Transverse colon (tissue), 4 donors: ENCODE data around the gene PMP22. TPM values are rescaled to one million over a fixed set of nuclear protein-coding genes. Genes with fewer than 3 reads are reported as not detected.

Experiments used
- DNase-seq: peaks from one replicate; pipeline ENCODE4 v3.0.0-alpha.2; 2019
- H3K27ac ChIP-seq, 4 donors: fragments of 200-600 bp; sonication (generic); 2 replicates each; pipeline ENCODE4 v1.5.1; 2016 to 2018; ENCODE audit warnings: inconsistent platforms in 4 of 4
- H3K27me3 ChIP-seq: fragments of 200-600 bp; sonication (generic); 2 replicates; pipeline ENCODE4 v1.5.1; 2017; ENCODE audit warnings: inconsistent platforms
- H3K36me3 ChIP-seq, 4 donors: fragments of 200-600 bp; sonication (generic); 2 replicates each; pipeline ENCODE4 v1.5.1; 2017 to 2019; ENCODE audit warnings: inconsistent platforms in 4 of 4
- H3K4me1 ChIP-seq, 4 donors: fragments of 200-600 bp; sonication (generic); 2 replicates each; pipeline ENCODE4 v1.5.1; 2017 to 2020; ENCODE audit warnings: inconsistent platforms in 4 of 4
- H3K4me3 ChIP-seq, 4 donors: fragments of 200-600 bp; sonication (generic); 1 replicate in 1 of 4; 2 replicates in 3 of 4; pipeline versions ENCODE4 v1.5.1 to v1.6.1; 2017 to 2019; ENCODE audit warnings: inconsistent platforms in 4 of 4
- H3K9me3 ChIP-seq, 2 donors: fragments of 200-600 bp; sonication (generic); 2 replicates each; pipeline ENCODE4 v1.5.1; 2017 to 2019; ENCODE audit warnings: inconsistent platforms in 2 of 2
- CTCF ChIP-seq, 5 experiments: fragments of 200-600 bp in 3 of 5; fragments of 450-650 bp in 2 of 5; sonication (generic) in 3 of 5; IDR thresholded peaks; 1 replicate in 2 of 5; 2 replicates in 3 of 5; pipeline ENCODE4 v1.5.1; 2016 to 2017; ENCODE audit warnings: antibody characterized with exemption in 5 of 5, inconsistent platforms in 3 of 5, mild to moderate bottlenecking in 2 of 5, moderate library complexity in 1 of 5
- EP300 ChIP-seq: sonication (generic); formaldehyde crosslinking; IDR thresholded peaks from one replicate; pipeline ENCODE4 v1.6.1; 2017; ENCODE audit warnings: antibody characterized with exemption, low read depth
- POLR2A ChIP-seq: fragments of 450-650 bp; IDR thresholded peaks from one replicate; pipeline ENCODE4 v1.6.1; 2016; ENCODE audit warnings: antibody characterized with exemption, mild to moderate bottlenecking, moderate library complexity
- POLR2AphosphoS5 ChIP-seq, 3 donors: sonication (generic); formaldehyde crosslinking; IDR thresholded peaks; one replicate each; pipeline ENCODE4 v1.6.1; 2016; ENCODE audit warnings: antibody characterized with exemption in 3 of 3
- WGBS, 2 donors: methylation state at CpG; one replicate each; pipeline ENCODE4 v1.1.5; 2018; ENCODE audit warnings: low coverage in 1 of 2; 5-methylcytosine and 5-hydroxymethylcytosine counted together
- in situ Hi-C, 4 donors: fragments of 200-750 bp; cut with MboI; loops; one replicate each; pipeline versions ENCODE4 v1.15.0 to v1.15.1; 2017; ENCODE audit warnings: low sequenced_read_pairs in 3 of 4, low pct_ligation_motif_present in 1 of 4, low pct_unique_long_range_greater_than_20kb in 1 of 4
- intact Hi-C: fragments of 100-400 bp; cut with DNase I; formaldehyde crosslinking; loops from one replicate; pipeline ENCODE4 v1.15.1; 2023; ENCODE audit warnings: low total_unique reads
- total RNA-seq, 4 donors: library from RNA; depleted of rRNA; stranded (reverse); fragments of >200 nt; gene quantifications; one replicate each; pipeline ENCODE4 v1.1.0, GENCODE V29; 2016

PMP22 gene
- total RNA-seq, 4 donors from 2014 or later, result 23.9 to 70.9 (median 49.1) TPM

- TF ChIP-seq POLR2AphosphoS5 (IDR thresholded peaks at IDR 0.05), result no peak
- TF ChIP-seq POLR2A, result no peak
- no peak for TF ChIP-seq CTCF (IDR thresholded peaks at IDR 0.05)
- Histone ChIP-seq H3K27ac (peak overlapping the region in 1 of 4 donors; percentile 10), H3K4me3 (no peak overlapping the region), H3K4me1 (peaks cover 7 to 37% (median 17%) of the 10 kb centered on the region in 4 donors), H3K36me3 (peaks cover 0 to 8% (median under 1%) of the 10 kb centered on the region in 4 donors), H3K9me3 (no peaks in the 10 kb centered on the region), H3K27me3 (no peaks in the 10 kb centered on the region)
- intact Hi-C loops, result no loop called here
- no peak for DNase-seq
- 40 to 60% methylated on average over 2 of the region's 2 CpGs for WGBS, 2 donors
- in situ Hi-C loops, result no loop called here
Measured at GRCh38 chr17:15237106-15237425, 28.1 kb downstream of the PMP22 start.

DNA sequence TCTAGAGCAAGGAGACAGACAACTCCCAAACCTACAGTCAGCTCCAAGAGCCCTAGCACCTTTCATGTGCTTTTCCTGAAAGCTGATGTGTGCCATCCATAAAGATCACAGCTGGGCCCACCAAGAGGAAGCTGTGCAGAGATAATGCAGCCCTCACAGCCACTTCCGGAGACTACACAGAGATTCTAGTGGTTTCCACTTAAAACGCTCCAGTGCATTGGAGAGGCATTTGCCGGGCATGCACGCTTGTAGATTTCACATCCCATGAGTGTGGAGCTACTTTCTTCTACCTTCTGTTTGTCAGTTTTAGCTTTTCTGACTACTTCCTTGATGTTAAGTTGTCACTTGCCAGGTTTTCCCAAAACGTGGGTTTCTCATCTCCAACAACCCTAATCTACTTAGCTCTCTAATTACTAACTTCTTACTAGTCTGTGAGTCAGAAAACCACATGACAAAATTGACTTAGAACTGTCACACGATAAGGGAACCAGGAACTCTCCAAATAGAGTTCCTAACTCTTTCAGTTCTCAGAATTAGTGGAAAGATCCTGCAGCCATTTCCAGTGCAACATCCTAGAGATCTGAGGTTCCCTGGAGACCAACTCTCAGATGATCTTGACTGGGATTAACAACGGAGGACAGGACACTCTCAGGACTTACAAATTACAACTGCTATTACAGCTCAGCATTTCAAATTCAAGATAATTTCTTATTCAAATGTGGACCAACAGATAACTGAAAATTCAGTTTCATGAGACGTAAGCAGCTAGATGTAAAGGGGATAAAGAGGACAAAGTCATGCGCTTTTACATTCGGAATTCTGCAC lies 28.6 kb downstream of the PMP22 start:
- peak overlapping the region in 1 of 4 donors; percentile 10 for H3K27ac ChIP-seq
- H3K27me3 ChIP-seq, result no peaks in the 10 kb centered on the region
- in situ Hi-C loops (no loop called here), intact Hi-C loops (no loop called here)
- H3K4me1 ChIP-seq, result peaks cover 7 to 37% (median 17%) of the 10 kb centered on the region in 4 donors
- TF ChIP-seq EP300 (no peak), CTCF (IDR thresholded peaks at IDR 0.05) (no peak), POLR2AphosphoS5 (IDR thresholded peaks at IDR 0.05) (no peak), POLR2A (no peak)
- no peak overlapping the region for H3K4me3 ChIP-seq
- WGBS, 2 donors, result 66% methylated on average over 8 to 10 of the region's 10 CpGs
- H3K36me3 ChIP-seq, result peaks cover 0 to 8% (median 3%) of the 10 kb centered on the region in 4 donors
- no peaks in the 10 kb centered on the region for H3K9me3 ChIP-seq
- DNase-seq, result no peak

DNA sequence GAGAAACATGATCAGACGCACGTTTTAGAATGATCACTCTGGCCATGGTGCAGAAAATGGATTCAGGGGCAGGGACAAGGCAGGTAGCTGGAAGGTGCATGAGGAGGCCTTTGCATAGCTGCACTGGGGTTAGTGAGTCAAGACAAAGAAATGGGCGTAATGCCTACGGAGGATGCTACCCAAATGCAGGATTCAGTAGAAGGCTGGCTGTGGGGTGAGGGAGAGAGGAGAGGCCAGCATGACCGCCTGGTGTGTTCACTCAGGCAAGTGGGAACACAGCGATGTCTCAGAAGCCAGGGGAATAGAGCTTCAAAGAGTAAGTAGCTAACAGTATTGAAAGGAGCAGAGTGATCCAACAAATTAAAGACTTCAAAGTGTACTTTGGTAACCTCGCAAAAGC lies 31.2 kb downstream of the PMP22 start:
- peaks cover 0 to 14% (median 4%) of the 10 kb centered on the region in 4 donors for H3K36me3 ChIP-seq
- WGBS, 2 donors, result 71 to 82% methylated on average over 6 to 7 of the region's 7 CpGs
- TF ChIP-seq POLR2A (no peak), EP300 (no peak), CTCF (IDR thresholded peaks at IDR 0.05) (no peak), POLR2AphosphoS5 (IDR thresholded peaks at IDR 0.05) (no peak)
- DNase-seq, result no peak
- H3K4me3 ChIP-seq, result no peak overlapping the region
- no peaks in the 10 kb centered on the region for H3K9me3 ChIP-seq
- in situ Hi-C loops, result no loop called here
- intact Hi-C loops, result no loop called here
- no peaks in the 10 kb centered on the region for H3K27me3 ChIP-seq
- peaks cover 7 to 24% (median 14%) of the 10 kb centered on the region in 4 donors for H3K4me1 ChIP-seq
- H3K27ac ChIP-seq, result no peak overlapping the region

DNA sequence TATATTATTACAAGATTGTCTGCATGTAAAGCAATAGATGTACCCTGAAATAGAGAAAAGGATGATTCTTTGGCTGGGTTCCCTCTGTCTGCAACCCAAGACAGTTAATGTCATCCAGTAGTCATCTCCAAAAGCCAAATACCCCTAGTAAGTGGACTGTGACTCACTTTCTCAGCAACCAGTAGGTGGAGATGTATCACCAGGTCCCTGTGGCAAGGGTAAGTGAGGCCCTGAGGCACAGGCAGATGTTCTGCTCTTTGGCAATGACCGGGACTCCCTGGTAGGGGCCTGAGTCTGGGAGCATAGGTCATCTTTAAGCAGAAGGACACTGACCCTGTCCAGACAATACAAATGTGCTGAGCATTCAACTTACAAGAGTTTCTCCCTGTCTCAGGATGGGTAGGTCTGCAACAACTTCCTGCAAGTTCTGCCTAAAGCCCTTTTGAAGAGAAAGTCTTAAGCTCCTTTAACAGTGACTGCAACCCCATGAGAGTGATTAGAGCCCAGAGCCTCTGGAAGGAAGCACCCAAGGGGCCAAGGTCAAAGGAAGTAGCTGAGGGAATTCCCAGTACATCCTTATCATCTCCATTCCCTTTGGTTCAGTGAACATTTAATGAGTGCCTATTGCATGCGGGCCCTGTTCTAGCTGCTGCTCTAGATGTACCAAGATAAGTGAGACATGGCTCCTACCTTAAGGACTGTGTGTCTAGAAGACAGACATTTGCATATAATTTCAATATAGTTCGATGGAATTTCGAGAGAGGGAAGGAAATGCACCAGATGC lies 31.9 kb downstream of the PMP22 start:
- 78% methylated on average over 4 of the region's 4 CpGs; no CpG with 5 or more reads in 1 of the 2 donors for WGBS, 2 donors
- Histone ChIP-seq H3K27me3 (no peaks in the 10 kb centered on the region), H3K9me3 (no peaks in the 10 kb centered on the region), H3K36me3 (peaks cover 0 to 14% (median under 1%) of the 10 kb centered on the region in 4 donors), H3K27ac (no peak overlapping the region), H3K4me3 (no peak overlapping the region), H3K4me1 (peaks cover 7 to 20% (median 14%) of the 10 kb centered on the region in 4 donors)
- TF ChIP-seq POLR2AphosphoS5 (IDR thresholded peaks at IDR 0.05) (no peak), POLR2A (no peak), EP300 (no peak), CTCF (IDR thresholded peaks at IDR 0.05) (peak in 1 of 5 experiments; percentile 11)
- in situ Hi-C loops, result no loop called here
- intact Hi-C loops, result no loop called here
- DNase-seq, result no peak
